ENCODE results near the gene ATG16L1. TPM values are rescaled to one million over a fixed set of nuclear protein-coding genes. Genes with fewer than 3 reads are reported as not detected.

ATG16L1 gene
- total and polyA plus RNA-seq, 9 of the 15 experiments (the other 6 are each of a cell fraction or from before 2014, with no cell fraction given): 6.4 to 21.3 (median 17.2) TPM

- TF ChIP-seq ZNF551 (CRISPR knock-in tag; IDR thresholded peaks at IDR 0.05) (no peak), TAF1 (IDR thresholded peaks at IDR 0.05; ENCODE audit: control insufficient read depth, extremely low read depth, insufficient read depth, low read length, severe bottlenecking) (no peak), SIN3B (IDR thresholded peaks at IDR 0.05; ENCODE audit: low read depth) (no peak), GTF2B (IDR thresholded peaks at IDR 0.05; ENCODE audit: extremely low read depth, insufficient read length) (no peak), MCM5 (IDR thresholded peaks at IDR 0.05; ENCODE audit: low read depth) (no peak), ZBTB5 (IDR thresholded peaks at IDR 0.05) (no peak), CGGBP1 (CRISPR knock-in tag; IDR thresholded peaks at IDR 0.05) (no peak), NR2C1 (IDR thresholded peaks at IDR 0.05) (no peak), NR2C1 (tag; IDR thresholded peaks at IDR 0.05) (no peak), CEBPB (tag; IDR thresholded peaks at IDR 0.05) (no peak), TCFL5 (CRISPR knock-in tag; conservative IDR thresholded peaks at IDR 0.05) (no peak), KLF16 (IDR thresholded peaks at IDR 0.05) (no peak), SMAD4 (CRISPR knock-in tag; conservative IDR thresholded peaks at IDR 0.05) (no peak), CREB3L1 (IDR thresholded peaks at IDR 0.05; ENCODE audit: borderline replicate concordance, low read depth) (no peak)
These were observed 69.0 kb downstream of the ATG16L1 start (continued) for GRCh38 chr2:233320470-233320869.

Measured in K562 (cell line).